ENCODE data around the gene CBR3.
A peak's percentile ranks its signal among the peaks of the same experiment; 100 is the strongest.
"Not testable (repeated sequence)": the region's sequence is repeated elsewhere in the genome, so short reads cannot be mapped to it uniquely, and the experiment has no call there.

The CBR3 gene

GRCh38 chr21:36127250-36127904, 7.5 kb upstream of the CBR3 start:
- no peaks in the 10 kb centered on the region for H4K20me1 ChIP-seq (ENCODE audit: insufficient read depth, low read length)
- no peaks in the 10 kb centered on the region for H3K9me3 ChIP-seq (ENCODE audit: insufficient read depth, low read length, severe bottlenecking)
- DNase-seq: no peak
- peaks cover 7% of the 10 kb centered on the region for H3K4me1 ChIP-seq (ENCODE audit: insufficient read depth, low read length)
- H2AFZ ChIP-seq (ENCODE audit: low read depth, low read length): no peak overlapping the region
- H3K36me3 ChIP-seq (ENCODE audit: insufficient read depth, low read length): no peaks in the 10 kb centered on the region
- H3K27ac ChIP-seq (ENCODE audit: low read length): no peak overlapping the region
- TF ChIP-seq EZH2 (IDR thresholded peaks at IDR 0.05; ENCODE audit: borderline replicate concordance, low read depth, low read length, severe bottlenecking): no peak
- TF ChIP-seq CTCF (IDR thresholded peaks at IDR 0.05; ENCODE audit: borderline replicate concordance, extremely low read depth, low read length, poor library complexity, severe bottlenecking): no peak
- no peak overlapping the region for H3K4me2 ChIP-seq (ENCODE audit: insufficient read depth, low read length)
- no peaks in the 10 kb centered on the region for H3K79me2 ChIP-seq (ENCODE audit: insufficient read depth, low read length)
- H3K27me3 ChIP-seq (ENCODE audit: insufficient read depth, low read length, poor library complexity): no peaks in the 10 kb centered on the region
- H3K9ac ChIP-seq (ENCODE audit: low read depth, low read length): no peak overlapping the region
- no peak overlapping the region for H3K4me3 ChIP-seq (ENCODE audit: low read depth in 1 of 2, low read length in 2 of 2)
- no peak for ATAC-seq (ENCODE audit: insufficient read depth, low read depth)

- no peaks in the 10 kb centered on the region for H4K20me1 ChIP-seq (ENCODE audit: insufficient read depth, low read length)
- DNase-seq: no peak
These were observed 6.9 kb upstream of the CBR3 start for GRCh38 chr21:36127977-36128376.

GRCh38 chr21:36129219-36129618, 5.7 kb upstream of the CBR3 start:
- H3K79me2 ChIP-seq (ENCODE audit: insufficient read depth, low read length): no peaks in the 10 kb centered on the region
- TF ChIP-seq CTCF (IDR thresholded peaks at IDR 0.05; ENCODE audit: borderline replicate concordance, extremely low read depth, low read length, poor library complexity, severe bottlenecking) (no peak), EZH2 (IDR thresholded peaks at IDR 0.05; ENCODE audit: borderline replicate concordance, low read depth, low read length, severe bottlenecking) (no peak)
- no peak overlapping the region for H3K4me2 ChIP-seq (ENCODE audit: insufficient read depth, low read length)
- no peaks in the 10 kb centered on the region for H3K27me3 ChIP-seq (ENCODE audit: insufficient read depth, low read length, poor library complexity)
- peaks cover 7% of the 10 kb centered on the region for H3K4me1 ChIP-seq (ENCODE audit: insufficient read depth, low read length)
- no peak overlapping the region for H2AFZ ChIP-seq (ENCODE audit: low read depth, low read length)
- DNase-seq (no peak), ATAC-seq (ENCODE audit: insufficient read depth, low read depth) (no peak)
- H3K36me3 ChIP-seq (ENCODE audit: insufficient read depth, low read length): no peaks in the 10 kb centered on the region
- H3K27ac ChIP-seq (ENCODE audit: low read length): no peak overlapping the region
- no peaks in the 10 kb centered on the region for H4K20me1 ChIP-seq (ENCODE audit: insufficient read depth, low read length)
- H3K9me3 ChIP-seq (ENCODE audit: insufficient read depth, low read length, severe bottlenecking): no peaks in the 10 kb centered on the region
- H3K4me3 ChIP-seq (ENCODE audit: low read depth in 1 of 2, low read length in 2 of 2): no peak overlapping the region
- H3K9ac ChIP-seq (ENCODE audit: low read depth, low read length): no peak overlapping the region

More at GRCh38 chr21:36127977-36128376, 6.9 kb upstream of the CBR3 start:
- Histone ChIP-seq H3K36me3 (ENCODE audit: insufficient read depth, low read length) (no peaks in the 10 kb centered on the region), H3K27ac (ENCODE audit: low read length) (no peak overlapping the region), H2AFZ (ENCODE audit: low read depth, low read length) (peak overlapping the region; percentile 5; the same call in 1 of the 2 replicates), H3K9ac (ENCODE audit: low read depth, low read length) (no peak overlapping the region), H3K4me3 (ENCODE audit: low read depth in 1 of 2, low read length in 2 of 2) (no peak overlapping the region), H3K27me3 (ENCODE audit: insufficient read depth, low read length, poor library complexity) (no peaks in the 10 kb centered on the region), H3K4me1 (ENCODE audit: insufficient read depth, low read length) (peaks cover 7% of the 10 kb centered on the region), H3K9me3 (ENCODE audit: insufficient read depth, low read length, severe bottlenecking) (no peaks in the 10 kb centered on the region), H3K4me2 (ENCODE audit: insufficient read depth, low read length) (no peak overlapping the region), H3K79me2 (ENCODE audit: insufficient read depth, low read length) (no peaks in the 10 kb centered on the region)
- no peak for TF ChIP-seq CTCF (IDR thresholded peaks at IDR 0.05; ENCODE audit: borderline replicate concordance, extremely low read depth, low read length, poor library complexity, severe bottlenecking)
- no peak for TF ChIP-seq EZH2 (IDR thresholded peaks at IDR 0.05; ENCODE audit: borderline replicate concordance, low read depth, low read length, severe bottlenecking)
- ATAC-seq (ENCODE audit: insufficient read depth, low read depth): no peak

GRCh38 chr21:36130414-36130762, 4.5 kb upstream of the CBR3 start:
- not testable (repeated sequence) for H3K27me3 ChIP-seq (ENCODE audit: insufficient read depth, low read length, poor library complexity); H4K20me1 ChIP-seq (ENCODE audit: insufficient read depth, low read length); H3K27ac ChIP-seq (ENCODE audit: low read length); H3K9me3 ChIP-seq (ENCODE audit: insufficient read depth, low read length, severe bottlenecking); H3K36me3 ChIP-seq (ENCODE audit: insufficient read depth, low read length); ATAC-seq (ENCODE audit: insufficient read depth, low read depth); H3K79me2 ChIP-seq (ENCODE audit: insufficient read depth, low read length)
- Histone ChIP-seq H2AFZ (ENCODE audit: low read depth, low read length) (peak overlapping the region; percentile 57; the same call in 1 of the 2 replicates), H3K4me3 (ENCODE audit: low read depth in 1 of 2, low read length in 2 of 2) (peak overlapping the region in 1 of 2 experiments; percentile 50; a peak in 2 of 4 replicates), H3K4me1 (ENCODE audit: insufficient read depth, low read length) (peaks cover 15% of the 10 kb centered on the region), H3K4me2 (ENCODE audit: insufficient read depth, low read length) (peak overlapping the region; percentile 73), H3K9ac (ENCODE audit: low read depth, low read length) (peak overlapping the region; percentile 45; the same call in 1 of the 2 replicates)
- DNase-seq: peak; percentile 20

GRCh38 chr21:36130839-36131238, 4.0 kb upstream of the CBR3 start:
- peak overlapping the region; percentile 45; the same call in 1 of the 2 replicates for H3K9ac ChIP-seq (ENCODE audit: low read depth, low read length)
- ATAC-seq (ENCODE audit: insufficient read depth, low read depth): not testable (repeated sequence)
- H2AFZ ChIP-seq (ENCODE audit: low read depth, low read length): peak overlapping the region; percentile 57; the same call in 1 of the 2 replicates

More at GRCh38 chr21:36130839-36131238, 4.0 kb upstream of the CBR3 start:
- Histone ChIP-seq H3K4me1 (ENCODE audit: insufficient read depth, low read length) (peaks cover 19% of the 10 kb centered on the region), H3K4me3 (ENCODE audit: low read depth in 1 of 2, low read length in 2 of 2) (peak overlapping the region in 1 of 2 experiments; percentile 50; a peak in 2 of 4 replicates), H3K4me2 (ENCODE audit: insufficient read depth, low read length) (peak overlapping the region; percentile 73)
- DNase-seq; H4K20me1 ChIP-seq (ENCODE audit: insufficient read depth, low read length); H3K27me3 ChIP-seq (ENCODE audit: insufficient read depth, low read length, poor library complexity); H3K9me3 ChIP-seq (ENCODE audit: insufficient read depth, low read length, severe bottlenecking); H3K27ac ChIP-seq (ENCODE audit: low read length); H3K36me3 ChIP-seq (ENCODE audit: insufficient read depth, low read length); H3K79me2 ChIP-seq (ENCODE audit: insufficient read depth, low read length): not testable (repeated sequence)
